HepG2 (cell line): ENCODE data around the gene ZNF185. TPM values are rescaled to one million over a fixed set of nuclear protein-coding genes. Genes with fewer than 3 reads are reported as not detected.

Experiments used
- FOXK1 ChIP-seq: sonication (generic); formaldehyde crosslinking; IDR thresholded peaks from 2 replicates; pipeline ENCODE4 v1.4.0; 2020; ENCODE audit warnings: low read depth, missing genetic modification reagents, borderline replicate concordance
- SMYD3 ChIP-seq: sonication (generic); formaldehyde crosslinking; IDR thresholded peaks from 2 replicates; pipeline ENCODE4 v1.8.1; 2023; ENCODE audit warnings: mild to moderate bottlenecking, missing genetic modification reagents
- ZNF550 ChIP-seq: sonication (generic); formaldehyde crosslinking; IDR thresholded peaks from 2 replicates; pipeline ENCODE4 v1.4.0; 2020; ENCODE audit warnings: mild to moderate bottlenecking, missing genetic modification reagents, borderline replicate concordance
- ZNF775 ChIP-seq: sonication (generic); formaldehyde crosslinking; IDR thresholded peaks from 2 replicates; pipeline ENCODE4 v1.4.0; 2020; ENCODE audit warnings: missing genetic modification reagents, mild to moderate bottlenecking, moderate library complexity, borderline replicate concordance
- polyA plus RNA-seq, 8 experiments: library from polyadenylated mRNA; depleted of rRNA in 3 of 8; stranded (reverse) in 7 of 8; unstranded in 1 of 8; fragments of >200 nt; fragmentation: Illumina TruSeq in 4 of 8; extraction: Trizol in 4 of 8; gene quantifications; 2 replicates each; pipeline versions ENCODE4 v1.2.1 to v1.2.3, GENCODE V29; 2011 to 2016; ENCODE audit warnings: low read depth in 4 of 8, missing spikeins in 1 of 8, mixed read lengths in 1 of 8; ENCODE audit not compliant: insufficient read depth in 1 of 8
- total RNA-seq, 5 experiments: library from RNA; depleted of rRNA; stranded (reverse); fragments of >200 nt; fragmentation: Illumina TruSeq; extraction: Trizol; gene quantifications; 2 replicates each; pipeline ENCODE4 v1.2.3, GENCODE V29; 2016; ENCODE audit warnings: low read depth in 1 of 5
- TF ChIP-seq, protein P1 (sequence below): sonication (generic); formaldehyde crosslinking; IDR thresholded peaks from 2 replicates; pipeline ENCODE4 v1.4.0; 2020; ENCODE audit warnings: mild to moderate bottlenecking, missing genetic modification reagents, borderline replicate concordance
- TF ChIP-seq, protein P2 (sequence below): sonication (generic); formaldehyde crosslinking; IDR thresholded peaks from 2 replicates; pipeline ENCODE4 v1.5.1; 2020; ENCODE audit warnings: mild to moderate bottlenecking, missing genetic modification reagents, moderate library complexity

The ZNF185 gene
- total and polyA plus RNA-seq, 2 of the 13 experiments (the other 11 are each of a cell fraction or from before 2014, with no cell fraction given) = 1.6 to 3.4 TPM

DNA sequence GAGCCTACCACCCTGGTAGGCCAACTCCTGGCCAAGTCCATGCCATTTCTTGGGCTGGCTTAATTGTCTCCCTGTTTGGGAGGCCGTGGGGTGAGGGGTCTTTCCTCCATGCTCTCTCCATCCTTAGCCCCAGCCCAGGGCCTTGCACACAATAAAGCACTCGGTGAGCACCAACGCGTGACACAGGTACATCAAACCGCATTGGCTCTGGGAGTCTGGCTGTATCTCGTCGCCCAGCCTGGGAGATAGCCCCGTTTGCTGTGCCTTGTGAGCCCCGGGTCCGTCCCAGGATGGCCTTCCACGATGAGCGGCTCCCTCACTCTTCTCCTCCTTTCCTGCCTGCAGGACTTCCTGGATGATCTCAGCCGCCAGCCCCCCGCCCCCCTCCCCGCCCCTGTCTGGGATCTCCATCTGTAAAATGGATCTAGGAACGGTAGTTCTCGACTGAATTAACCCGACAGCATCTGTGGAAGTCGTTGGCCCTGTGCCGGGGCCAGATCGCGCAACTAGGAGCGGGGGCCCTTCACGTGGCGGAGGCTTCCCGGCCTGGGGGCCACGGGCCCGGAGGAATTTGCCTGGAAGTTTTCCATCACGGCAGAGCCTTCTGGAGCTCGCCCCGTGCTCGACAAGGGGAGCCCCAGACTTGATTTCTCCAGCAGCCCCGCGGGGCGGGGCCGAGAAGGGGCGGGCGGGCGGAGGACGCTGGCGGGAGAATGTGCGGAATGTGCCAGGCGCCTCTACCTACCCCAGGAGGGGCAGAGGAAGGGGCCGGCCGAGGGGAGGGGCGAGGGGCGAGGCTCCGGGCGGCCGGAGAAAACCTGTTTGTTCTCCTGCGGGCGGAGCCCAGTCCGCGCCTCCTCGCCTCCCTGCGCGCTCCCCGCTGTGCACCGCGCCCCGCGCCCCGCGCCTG is at the start of gene ZNF185 (continued):
- TF ChIP-seq, protein P1, sequence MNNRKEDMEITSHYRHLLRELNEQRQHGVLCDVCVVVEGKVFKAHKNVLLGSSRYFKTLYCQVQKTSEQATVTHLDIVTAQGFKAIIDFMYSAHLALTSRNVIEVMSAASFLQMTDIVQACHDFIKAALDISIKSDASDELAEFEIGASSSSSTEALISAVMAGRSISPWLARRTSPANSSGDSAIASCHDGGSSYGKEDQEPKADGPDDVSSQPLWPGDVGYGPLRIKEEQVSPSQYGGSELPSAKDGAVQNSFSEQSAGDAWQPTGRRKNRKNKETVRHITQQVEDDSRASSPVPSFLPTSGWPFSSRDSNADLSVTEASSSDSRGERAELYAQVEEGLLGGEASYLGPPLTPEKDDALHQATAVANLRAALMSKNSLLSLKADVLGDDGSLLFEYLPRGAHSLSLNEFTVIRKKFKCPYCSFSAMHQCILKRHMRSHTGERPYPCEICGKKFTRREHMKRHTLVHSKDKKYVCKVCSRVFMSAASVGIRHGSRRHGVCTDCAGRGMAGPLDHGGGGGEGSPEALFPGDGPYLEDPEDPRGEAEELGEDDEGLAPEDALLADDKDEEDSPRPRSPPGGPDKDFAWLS = no peak
- no peak for TF ChIP-seq SMYD3 (CRISPR knock-in tag)
- no peak for TF ChIP-seq ZNF550
- no peak for TF ChIP-seq FOXK1 (CRISPR knock-in tag)
- TF ChIP-seq ZNF775 (CRISPR knock-in tag) = no peak
- TF ChIP-seq, protein P2, sequence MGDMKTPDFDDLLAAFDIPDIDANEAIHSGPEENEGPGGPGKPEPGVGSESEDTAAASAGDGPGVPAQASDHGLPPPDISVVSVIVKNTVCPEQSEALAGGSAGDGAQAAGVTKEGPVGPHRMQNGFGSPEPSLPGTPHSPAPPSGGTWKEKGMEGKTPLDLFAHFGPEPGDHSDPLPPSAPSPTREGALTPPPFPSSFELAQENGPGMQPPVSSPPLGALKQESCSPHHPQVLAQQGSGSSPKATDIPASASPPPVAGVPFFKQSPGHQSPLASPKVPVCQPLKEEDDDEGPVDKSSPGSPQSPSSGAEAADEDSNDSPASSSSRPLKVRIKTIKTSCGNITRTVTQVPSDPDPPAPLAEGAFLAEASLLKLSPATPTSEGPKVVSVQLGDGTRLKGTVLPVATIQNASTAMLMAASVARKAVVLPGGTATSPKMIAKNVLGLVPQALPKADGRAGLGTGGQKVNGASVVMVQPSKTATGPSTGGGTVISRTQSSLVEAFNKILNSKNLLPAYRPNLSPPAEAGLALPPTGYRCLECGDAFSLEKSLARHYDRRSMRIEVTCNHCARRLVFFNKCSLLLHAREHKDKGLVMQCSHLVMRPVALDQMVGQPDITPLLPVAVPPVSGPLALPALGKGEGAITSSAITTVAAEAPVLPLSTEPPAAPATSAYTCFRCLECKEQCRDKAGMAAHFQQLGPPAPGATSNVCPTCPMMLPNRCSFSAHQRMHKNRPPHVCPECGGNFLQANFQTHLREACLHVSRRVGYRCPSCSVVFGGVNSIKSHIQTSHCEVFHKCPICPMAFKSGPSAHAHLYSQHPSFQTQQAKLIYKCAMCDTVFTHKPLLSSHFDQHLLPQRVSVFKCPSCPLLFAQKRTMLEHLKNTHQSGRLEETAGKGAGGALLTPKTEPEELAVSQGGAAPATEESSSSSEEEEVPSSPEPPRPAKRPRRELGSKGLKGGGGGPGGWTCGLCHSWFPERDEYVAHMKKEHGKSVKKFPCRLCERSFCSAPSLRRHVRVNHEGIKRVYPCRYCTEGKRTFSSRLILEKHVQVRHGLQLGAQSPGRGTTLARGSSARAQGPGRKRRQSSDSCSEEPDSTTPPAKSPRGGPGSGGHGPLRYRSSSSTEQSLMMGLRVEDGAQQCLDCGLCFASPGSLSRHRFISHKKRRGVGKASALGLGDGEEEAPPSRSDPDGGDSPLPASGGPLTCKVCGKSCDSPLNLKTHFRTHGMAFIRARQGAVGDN = no peak
